ENCODE measurements around the gene CCDC178. TPM values are rescaled to one million over a fixed set of nuclear protein-coding genes. Genes with fewer than 3 reads are reported as not detected.

CCDC178 gene
- total RNA-seq, 2 donors from 2014 or later = 0.22 to 0.29 TPM

- peaks cover 9% of the 10 kb centered on the region for H3K9me3 ChIP-seq (ENCODE audit: control insufficient read depth, low read length)
- DNase-seq = no peak
- no peak overlapping the region for H3K4me3 ChIP-seq (ENCODE audit: low read length)
- no peak overlapping the region for H3K9ac ChIP-seq (ENCODE audit: extremely low read depth, low read length, poor library complexity, severe bottlenecking)
- H3K36me3 ChIP-seq (ENCODE audit: control insufficient read depth, insufficient read depth, low read length) = no peaks in the 10 kb centered on the region
- WGBS, 2 experiments (ENCODE audit: insufficient coverage in 1 of 2, insufficient read length in 1 of 2) = 89 to 100% methylated on average over 1 of the region's 1 CpG
- no peak overlapping the region for H3K4me3 Mint-ChIP-seq
- H3K4me1 ChIP-seq (ENCODE audit: control insufficient read depth, insufficient read depth, low read length) = no peaks in the 10 kb centered on the region
- no peak overlapping the region for H3K27ac Mint-ChIP-seq
- H3K9me3 Mint-ChIP-seq = no peaks in the 10 kb centered on the region
- H3K27ac ChIP-seq (ENCODE audit: low read depth, low read length) = no peak overlapping the region
- no peaks in the 10 kb centered on the region for H3K27me3 ChIP-seq (ENCODE audit: control insufficient read depth, insufficient read depth, low read length, poor library complexity, severe bottlenecking)
- no peaks in the 10 kb centered on the region for H3K36me3 Mint-ChIP-seq (ENCODE audit: low read depth)
- H3K4me1 Mint-ChIP-seq = peaks cover 7% of the 10 kb centered on the region
- no peak for TF ChIP-seq CTCF (conservative IDR thresholded peaks at IDR 0.05)
- H3K27me3 Mint-ChIP-seq (ENCODE audit: insufficient read depth) = no peaks in the 10 kb centered on the region
These were observed 441.6 kb downstream of the CCDC178 start for GRCh38 chr18:32998921-32999320.

GRCh38 chr18:32998285-32998684 lies 442.2 kb downstream of the CCDC178 start:
- Mint-ChIP-seq H3K36me3 (ENCODE audit: low read depth) (no peaks in the 10 kb centered on the region), H3K9me3 (no peaks in the 10 kb centered on the region), H3K27ac (no peak overlapping the region), H3K27me3 (ENCODE audit: insufficient read depth) (no peaks in the 10 kb centered on the region), H3K4me3 (no peak overlapping the region), H3K4me1 (peaks cover 7% of the 10 kb centered on the region)
- H3K27ac ChIP-seq (ENCODE audit: low read depth, low read length) = no peak overlapping the region
- H3K27me3 ChIP-seq (ENCODE audit: control insufficient read depth, insufficient read depth, low read length, poor library complexity, severe bottlenecking) = no peaks in the 10 kb centered on the region
- no peaks in the 10 kb centered on the region for H3K36me3 ChIP-seq (ENCODE audit: control insufficient read depth, insufficient read depth, low read length)
- no peak overlapping the region for H3K9ac ChIP-seq (ENCODE audit: extremely low read depth, low read length, poor library complexity, severe bottlenecking)
- DNase-seq = peak; percentile 49
- no peak overlapping the region for H3K4me3 ChIP-seq (ENCODE audit: low read length)
- WGBS, 2 experiments (ENCODE audit: insufficient coverage in 1 of 2, insufficient read length in 1 of 2) = 82 to 99% methylated on average over 3 of the region's 3 CpGs
- peaks cover 9% of the 10 kb centered on the region for H3K9me3 ChIP-seq (ENCODE audit: control insufficient read depth, low read length)
- H3K4me1 ChIP-seq (ENCODE audit: control insufficient read depth, insufficient read depth, low read length) = no peaks in the 10 kb centered on the region
- no peak for TF ChIP-seq CTCF (conservative IDR thresholded peaks at IDR 0.05)

- Histone ChIP-seq H3K27me3 (ENCODE audit: control insufficient read depth, insufficient read depth, low read length, poor library complexity, severe bottlenecking) (no peaks in the 10 kb centered on the region), H3K27ac (ENCODE audit: low read depth, low read length) (no peak overlapping the region), H3K9ac (ENCODE audit: extremely low read depth, low read length, poor library complexity, severe bottlenecking) (no peak overlapping the region), H3K9me3 (ENCODE audit: control insufficient read depth, low read length) (no peaks in the 10 kb centered on the region), H3K36me3 (ENCODE audit: control insufficient read depth, insufficient read depth, low read length) (no peaks in the 10 kb centered on the region), H3K4me3 (ENCODE audit: low read length) (no peak overlapping the region), H3K4me1 (ENCODE audit: control insufficient read depth, insufficient read depth, low read length) (no peaks in the 10 kb centered on the region)
- Mint-ChIP-seq H3K4me3 (no peak overlapping the region), H3K9me3 (no peaks in the 10 kb centered on the region), H3K36me3 (ENCODE audit: low read depth) (no peaks in the 10 kb centered on the region), H3K4me1 (no peaks in the 10 kb centered on the region), H3K27me3 (ENCODE audit: insufficient read depth) (no peaks in the 10 kb centered on the region), H3K27ac (no peak overlapping the region)
- TF ChIP-seq CTCF (conservative IDR thresholded peaks at IDR 0.05) = no peak
- no peak for DNase-seq
- 92% methylated on average over 1 of the region's 1 CpG; no CpG with 5 or more reads in 1 of the 2 experiments for WGBS, 2 experiments (ENCODE audit: insufficient coverage in 1 of 2, insufficient read length in 1 of 2)
These were observed 456.8 kb downstream of the CCDC178 start for GRCh38 chr18:32983721-32984120.

Measured in endodermal cell (in vitro differentiated cells).